Kidney (tissue), 14 donors: ENCODE data around the gene ZNF653. TPM values are rescaled to one million over a fixed set of nuclear protein-coding genes. Genes with fewer than 3 reads are reported as not detected.

Experiments used
- DNase-seq, 5 donors: peaks; one replicate each; pipeline ENCODE4 v3.0.0-alpha.2; 2013 to 2020
- FAIRE-seq: peaks from 2 replicates; lab custom pipeline; 2012; peaks lifted over from hg19 to GRCh38; lab: Jason Lieb, UNC
- H3K27ac ChIP-seq, 2 donors: one replicate each; pipeline ENCODE4 v1.7.0; 2013; ENCODE audit warnings: low read depth in 2 of 2, low read length in 2 of 2, inconsistent platforms in 1 of 2
- H3K27me3 ChIP-seq: one replicate; pipeline ENCODE4 v1.7.1; 2013; ENCODE audit warnings: low read length, inconsistent platforms; ENCODE audit not compliant: control insufficient read depth, insufficient read depth
- H3K36me3 ChIP-seq, 3 donors: one replicate each; pipeline versions ENCODE4 v1.7.0 to v1.7.1; 2013; ENCODE audit warnings: low read length in 3 of 3, control low read depth in 1 of 3, inconsistent platforms in 1 of 3; ENCODE audit not compliant: insufficient read depth in 3 of 3, control insufficient read depth in 2 of 3
- H3K4me1 ChIP-seq, 3 donors: one replicate each; pipeline versions ENCODE4 v1.7.0 to v1.7.1; 2013; ENCODE audit warnings: low read length in 3 of 3, inconsistent platforms in 1 of 3, low read depth in 1 of 3; ENCODE audit not compliant: control insufficient read depth in 2 of 3, insufficient read depth in 2 of 3
- H3K4me3 ChIP-seq, 3 donors: one replicate each; pipeline versions ENCODE4 v1.7.0 to v1.8.1; 2013; ENCODE audit warnings: low read length in 3 of 3, control low read depth in 1 of 3, inconsistent platforms in 1 of 3
- H3K9ac ChIP-seq, 3 donors: one replicate each; pipeline versions ENCODE4 v1.7.0 to v1.7.1; 2013; ENCODE audit warnings: low read length in 3 of 3, control low read depth in 1 of 3, inconsistent platforms in 1 of 3
- H3K9me3 ChIP-seq, 3 donors: one replicate each; pipeline versions ENCODE4 v1.7.0 to v1.7.1; 2013; ENCODE audit warnings: low read length in 3 of 3, control low read depth in 1 of 3, inconsistent platforms in 1 of 3; ENCODE audit not compliant: control insufficient read depth in 2 of 3, insufficient read depth in 1 of 3
- CTCF ChIP-seq: IDR thresholded peaks from 3 replicates; pipeline ENCODE4 v1.5.1; 2012; ENCODE audit warnings: mild to moderate bottlenecking, moderate library complexity, borderline replicate concordance; ENCODE audit not compliant: insufficient read depth; ENCODE audit errors: extremely low read depth
- intact Hi-C: fragments of 100-400 bp; cut with DNase I; formaldehyde crosslinking; loops from one replicate; pipeline ENCODE4 v1.11.1; 2022
- polyA plus RNA-seq: library from polyadenylated mRNA; stranded (reverse); fragments of 350-450 nt; fragmentation: Illumina TruSeq; extraction: RNeasy Lipid Tissue Mini Kit (QIAGEN cat#74804); gene quantifications from one replicate; pipeline ENCODE4 v1.2.3, GENCODE V29; 2014; ENCODE audit warnings: low read depth, low replicate concordance; ENCODE audit not compliant: insufficient read depth
- total RNA-seq: library from RNA; stranded (reverse); fragmentation: NEBNext Ultra II Directional; extraction: Animal tissue kit (Norgen Biotek cat#: 25700); gene quantifications from one replicate; pipeline ENCODE4 v1.2.1, GENCODE V29; 2021
- donor health status: control.
- donor health status: control.
- donor health status: control.
- donor health status: control.
- donor health status: control.
- donor health status: DM: yes; HTN: yes; CAD: no.
- donor health status: Normal renal cell carcinoma (clear cell type).

Gene ZNF653
- total and polyA plus RNA-seq, 2 donors from 2014 or later, result 10.8 to 11.5 TPM

DNA sequence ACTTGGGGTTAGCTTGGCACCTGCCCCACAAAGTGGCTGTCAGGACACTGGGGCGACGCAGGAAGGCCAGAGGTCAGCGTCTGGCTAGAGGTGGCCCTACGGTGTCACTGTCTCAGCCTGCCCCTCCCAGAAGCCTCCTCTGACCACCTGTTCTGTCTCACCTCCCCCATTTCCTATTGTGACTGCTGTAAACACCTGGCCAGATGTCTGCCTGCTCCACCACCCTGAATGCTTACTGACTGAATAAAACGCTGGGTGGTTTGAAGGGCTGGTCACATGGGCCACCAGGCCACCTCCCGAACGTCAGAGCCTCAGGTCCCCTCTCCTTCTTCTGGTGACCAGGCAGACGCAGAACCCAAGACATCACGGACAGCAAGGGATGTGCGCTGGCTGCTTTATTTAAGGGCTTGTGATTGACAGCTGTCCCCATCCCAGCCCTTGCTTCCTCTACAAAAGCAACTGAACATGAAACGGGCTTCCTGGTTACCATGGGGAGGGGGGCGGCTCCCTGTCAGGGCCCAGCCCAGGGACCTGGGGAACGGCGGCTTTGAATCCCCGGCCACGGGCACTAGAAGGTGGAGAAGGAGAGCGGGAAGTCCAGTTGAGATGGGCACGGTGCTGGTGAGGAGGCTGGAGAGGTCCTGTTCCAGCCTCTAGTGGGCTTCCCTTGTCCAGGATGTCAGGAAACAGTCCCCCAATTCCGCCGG, 47.2 kb upstream of the ZNF653 start:
- Histone ChIP-seq H3K4me1 (peaks cover 0 to 5% (median 2%) of the 10 kb centered on the region in 3 donors), H3K27ac (no peak overlapping the region), H3K9me3 (no peaks in the 10 kb centered on the region), H3K36me3 (peaks cover 0 to 15% (median 10%) of the 10 kb centered on the region in 3 donors), H3K9ac (no peak overlapping the region), H3K4me3 (no peak overlapping the region), H3K27me3 (no peaks in the 10 kb centered on the region)
- peak in 1 of 5 donors; percentile 56 for DNase-seq
- no peak for FAIRE-seq
- TF ChIP-seq CTCF, result no peak
- intact Hi-C loops, result no loop called here

DNA sequence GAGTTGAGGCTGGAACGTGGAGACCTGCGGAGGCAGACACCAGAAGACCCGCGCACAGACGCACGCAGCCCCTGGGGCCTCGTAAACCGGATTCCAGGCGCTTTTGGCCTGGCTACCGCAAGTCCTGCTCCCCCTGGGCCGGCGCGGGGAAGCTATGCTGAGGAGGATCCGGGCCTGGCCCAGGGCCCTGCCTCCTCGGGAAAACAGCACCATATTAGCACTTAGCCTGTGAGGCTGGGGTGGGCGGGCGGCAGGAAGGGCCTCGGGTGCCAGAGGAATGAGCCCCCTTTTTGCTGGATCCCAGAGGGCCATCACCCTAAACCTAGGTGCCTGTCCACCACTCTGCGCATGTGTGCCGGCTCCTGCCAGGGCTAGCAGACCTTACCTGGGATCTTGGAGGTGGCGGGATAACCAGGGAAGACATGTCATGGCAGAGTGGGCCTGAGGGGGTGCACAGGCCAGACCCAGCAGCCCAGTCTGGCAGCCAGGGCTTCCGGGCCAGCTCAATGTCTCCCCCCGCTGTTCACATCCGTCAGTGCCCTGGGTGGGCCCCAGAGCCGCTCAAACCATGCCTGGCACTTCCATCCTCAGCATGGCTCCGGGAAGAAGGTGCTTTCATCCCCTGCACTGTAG, 46.1 kb upstream of the ZNF653 start:
- Histone ChIP-seq H3K9me3 (no peaks in the 10 kb centered on the region), H3K27me3 (no peaks in the 10 kb centered on the region), H3K36me3 (peaks cover 0 to 15% (median 10%) of the 10 kb centered on the region in 3 donors), H3K27ac (no peak overlapping the region), H3K9ac (no peak overlapping the region), H3K4me1 (no peaks in the 10 kb centered on the region), H3K4me3 (no peak overlapping the region)
- peak in 1 of 5 donors; percentile 81 for DNase-seq
- no peak for TF ChIP-seq CTCF
- intact Hi-C loops, result no loop called here
- no peak for FAIRE-seq

GRCh38 chr19:11550265-11550664, 44.6 kb upstream of the ZNF653 start:
- intact Hi-C loops, result no loop called here
- no peak for TF ChIP-seq CTCF
- no peaks in the 10 kb centered on the region for H3K9me3 ChIP-seq
- no peak overlapping the region for H3K9ac ChIP-seq
- H3K27me3 ChIP-seq, result no peaks in the 10 kb centered on the region
- peaks cover 0 to 9% (median 5%) of the 10 kb centered on the region in 3 donors for H3K36me3 ChIP-seq
- no peak overlapping the region for H3K4me3 ChIP-seq
- DNase-seq (no peak), FAIRE-seq (no peak)
- H3K4me1 ChIP-seq, result no peaks in the 10 kb centered on the region
- H3K27ac ChIP-seq, result no peak overlapping the region
